ENCODE measurements around the gene HTR1D.

GRCh38 chr1:23171181-23171755 is 46.0 kb downstream of the HTR1D start:
- TF ChIP-seq POLR2A (IDR thresholded peaks at IDR 0.05) (no peak), CTCF (IDR thresholded peaks at IDR 0.05) (no peak)
